Activated B cell treated with CpG ODN at 0.5 μM for 24 hours (primary cell): ENCODE data around the gene G6PC1. TPM values are rescaled to one million over a fixed set of nuclear protein-coding genes. Genes with fewer than 3 reads are reported as not detected.

Experiments
- ATAC-seq: fragments of 200-7000 bp; cut with Tn5 transposase; one replicate; pipeline ENCODE4 v1.10.0; 2021; ENCODE audit warnings: low read depth, mild to moderate bottlenecking, moderate library complexity
- CTCF ChIA-PET: fragments of 350-600 bp; sonication (Branson Sonifier 250); formaldehyde crosslinking; loops from one replicate; lab custom pipeline; 2021; ENCODE audit warnings: antibody characterized with exemption; lab: Charles Lee
- POLR2A ChIA-PET: fragments of 350-600 bp; sonication (Branson Sonifier 250); formaldehyde crosslinking; loops from one replicate; lab custom pipeline; 2021; ENCODE audit warnings: antibody characterized with exemption; lab: Charles Lee
- DNase-seq: peaks from one replicate; pipeline ENCODE4 v3.0.0; 2022
- H3K27ac Mint-ChIP-seq: one replicate; pipeline ENCODE4 v1.8.0; 2020; ENCODE audit warnings: mixed read lengths
- H3K27me3 Mint-ChIP-seq: one replicate; pipeline ENCODE4 v1.8.0; 2021; ENCODE audit warnings: mixed read lengths
- H3K36me3 Mint-ChIP-seq: one replicate; pipeline ENCODE4 v1.8.0; 2021; ENCODE audit warnings: low read depth, mixed read lengths
- H3K4me1 Mint-ChIP-seq: one replicate; pipeline ENCODE4 v1.8.0; 2021; ENCODE audit warnings: mixed read lengths
- H3K4me3 Mint-ChIP-seq: one replicate; pipeline ENCODE4 v1.8.0; 2020; ENCODE audit warnings: mild to moderate bottlenecking, mixed read lengths
- H3K9me3 Mint-ChIP-seq: one replicate; pipeline ENCODE4 v1.8.0; 2020; ENCODE audit warnings: mixed read lengths
- CTCF ChIP-seq: fragments of 200-600 bp; IDR thresholded peaks from one replicate; pipeline ENCODE4 v1.8.0; 2022; ENCODE audit warnings: antibody characterized with exemption, mild to moderate bottlenecking
- intact Hi-C: fragments of 100-400 bp; cut with micrococcal nuclease; formaldehyde crosslinking; loops from one replicate; pipeline ENCODE4 v1.15.1; 2024
- total RNA-seq: library from RNA; stranded (reverse); gene quantifications from 2 replicates; pipeline ENCODE4 v1.2.3, GENCODE V29; 2022

Gene G6PC1
- total RNA-seq, 1 donor from 2014 or later = not detected

GRCh38 chr17:42946812-42947211 is 46.2 kb downstream of the G6PC1 start:
- POLR2A ChIA-PET = interaction anchor here (0.6 kb wide), 1 partner anchor 370 kb away, joined by 12 read pairs; no protein-coding TSS in a partner anchor
- peaks cover 37% of the 10 kb centered on the region for H3K36me3 Mint-ChIP-seq
- TF ChIP-seq CTCF = no peak
- no peaks in the 10 kb centered on the region for H3K4me1 Mint-ChIP-seq
- no peaks in the 10 kb centered on the region for H3K27me3 Mint-ChIP-seq
- no peaks in the 10 kb centered on the region for H3K9me3 Mint-ChIP-seq
- DNase-seq (no peak), ATAC-seq (no peak)
- no peak overlapping the region for H3K27ac Mint-ChIP-seq
- H3K4me3 Mint-ChIP-seq = no peak overlapping the region
- CTCF ChIA-PET = interaction anchor here (1.0 kb wide), 1 partner anchor 51 kb away, joined by 3 read pairs; the partner anchor contains the start of gene RPL27
- intact Hi-C loops = no loop called here

- intact Hi-C loops = no loop called here
- POLR2A ChIA-PET = no interaction called here
- Mint-ChIP-seq H3K4me3 (no peak overlapping the region), H3K27me3 (no peaks in the 10 kb centered on the region), H3K36me3 (peaks cover 67% of the 10 kb centered on the region), H3K4me1 (no peaks in the 10 kb centered on the region), H3K9me3 (no peaks in the 10 kb centered on the region), H3K27ac (no peak overlapping the region)
- no peak for TF ChIP-seq CTCF
- DNase-seq = no peak
- CTCF ChIA-PET = no interaction called here
- ATAC-seq = no peak
Measured at GRCh38 chr17:42950044-42950783, 49.6 kb downstream of the G6PC1 start.

Other genes with a start within 250 kb of the G6PC1 start
- 8.6 and 9.4 TPM in 2 replicates for gene TUBG2, start 241.5 kb upstream of the G6PC1 start, total RNA-seq
- 0.80 and 1.4 TPM in 2 replicates for gene PLEKHH3, start 223.8 kb upstream of the G6PC1 start, total RNA-seq
- 1.2 and 1.4 TPM in 2 replicates for gene CCR10, start 219.0 kb upstream of the G6PC1 start, total RNA-seq
- gene CNTNAP1, start 218.3 kb upstream of the G6PC1 start, total RNA-seq = 16.4 and 21.3 TPM in 2 replicates
- gene EZH1, start 155.8 kb upstream of the G6PC1 start, total RNA-seq = 74.7 and 81.6 TPM in 2 replicates
- gene RAMP2, start 139.6 kb upstream of the G6PC1 start, total RNA-seq = not detected in 2 replicates
- gene VPS25, start 127.3 kb upstream of the G6PC1 start, total RNA-seq = 49.7 and 49.8 TPM in 2 replicates
- 0.10 and 0.29 TPM in 2 replicates for gene WNK4, start 120.2 kb upstream of the G6PC1 start, total RNA-seq
- 41.4 and 48.0 TPM in 2 replicates for gene COA3, start 102.1 kb upstream of the G6PC1 start, total RNA-seq
- gene CNTD1, start 101.9 kb upstream of the G6PC1 start, total RNA-seq = not detected in 2 replicates
- 113 and 118 TPM in 2 replicates for gene BECN1, start 76.5 kb upstream of the G6PC1 start, total RNA-seq
- 136 and 141 TPM in 2 replicates for gene PSME3, start 67.4 kb upstream of the G6PC1 start, total RNA-seq
- gene AOC2, start 56.2 kb upstream of the G6PC1 start, total RNA-seq = 2.0 and 3.9 TPM in 2 replicates
- gene AOC3, start 49.6 kb upstream of the G6PC1 start, total RNA-seq = 0.64 and 1.4 TPM in 2 replicates
- 63.6 and 70.4 TPM in 2 replicates for gene AARSD1, start 63.7 kb downstream of the G6PC1 start, total RNA-seq
- gene PTGES3L, start 79.3 kb downstream of the G6PC1 start, total RNA-seq = 1.4 and 2.0 TPM in 2 replicates
- 28.3 and 30.9 TPM in 2 replicates for gene RUNDC1, start 79.8 kb downstream of the G6PC1 start, total RNA-seq
- 1,189 and 1,266 TPM in 2 replicates for gene RPL27, start 97.6 kb downstream of the G6PC1 start, total RNA-seq
- gene IFI35, start 106.0 kb downstream of the G6PC1 start, total RNA-seq = 41.9 and 50.5 TPM in 2 replicates
- gene VAT1, start 121.6 kb downstream of the G6PC1 start, total RNA-seq = 34.4 and 38.5 TPM in 2 replicates
- 0.05 and 0.13 TPM in 2 replicates for gene RND2, start 124.4 kb downstream of the G6PC1 start, total RNA-seq
- 11.9 and 13.3 TPM in 2 replicates for gene BRCA1, start 224.6 kb downstream of the G6PC1 start, total RNA-seq